HepG2 (cell line): ENCODE measurements around the gene PRPSAP1. TPM values are rescaled to one million over a fixed set of nuclear protein-coding genes. Genes with fewer than 3 reads are reported as not detected.
"Not testable (repeated sequence)": the region's sequence is repeated elsewhere in the genome, so short reads cannot be mapped to it uniquely, and the experiment has no call there.

ENCODE experiments used
- ATAC-seq: fragments of 200-7000 bp; cut with Tn5 transposase; 3 replicates; pipeline ENCODE4 v1.9.1; 2020; ENCODE audit warnings: mild to moderate bottlenecking, moderate library complexity
- BruUV-seq: library from RNA; stranded (reverse); fragments of 400-500 nt; replicated peaks from 2 replicates; lab custom pipeline; 2021; lab: Mats Ljungman, UMichigan
- CTCF ChIA-PET: fragments of 300-600 bp; formaldehyde crosslinking; extraction: SDS; loops from one replicate; lab custom pipeline; 2021; ENCODE audit warnings: low total read pairs, inconsistent platforms, low intra/inter-chr PET ratio; lab: Yijun Ruan, JAX
- POLR2A ChIA-PET: fragments of 350-600 bp; sonication (Branson Sonifier 250); formaldehyde crosslinking; loops from one replicate; lab custom pipeline; 2020; ENCODE audit warnings: antibody characterized with exemption, inconsistent platforms; lab: Yijun Ruan, JAX
- DNase-seq: peaks from one replicate; pipeline ENCODE4 v3.0.0-alpha.2; 2015; ENCODE audit warnings: low spot score
- FAIRE-seq: peaks from 3 replicates; lab custom pipeline; 2011; peaks lifted over from hg19 to GRCh38; lab: Jason Lieb, UNC
- H2AFZ ChIP-seq: one replicate; pipeline ENCODE4 v1.6.1; 2011; ENCODE audit warnings: low read length, inconsistent platforms
- H3K27ac ChIP-seq: fragments of 300-600 bp; 3 replicates; pipeline ENCODE4 v1.8.0; 2011; ENCODE audit warnings: mixed run types, mild to moderate bottlenecking, mixed read lengths, low read length, inconsistent platforms; ENCODE audit not compliant: insufficient read depth; ENCODE audit errors: extremely low read length
- H3K27me3 ChIP-seq, 2 experiments: fragments of 200-600 bp in 1 of 2; 2 replicates in 1 of 2; 3 replicates in 1 of 2; pipeline versions ENCODE4 v1.6.0 to v1.8.0; 2011; ENCODE audit warnings: low read length in 2 of 2, mild to moderate bottlenecking in 2 of 2, moderate library complexity in 2 of 2, inconsistent platforms in 1 of 2; ENCODE audit not compliant: insufficient read depth in 2 of 2, control insufficient read depth in 1 of 2
- H3K36me3 ChIP-seq, 2 experiments: fragments of 200-600 bp in 1 of 2; replicated peaks in 1 of 2; 2 replicates in 1 of 2; 3 replicates in 1 of 2; pipeline versions ENCODE4 v1.5.1 to v1.8.0; 2011; ENCODE audit warnings: low read length in 2 of 2, inconsistent platforms in 1 of 2; ENCODE audit not compliant: insufficient read depth in 2 of 2, control insufficient read depth in 1 of 2
- H3K4me1 ChIP-seq: 2 replicates; pipeline ENCODE4 v1.5.1; 2012; ENCODE audit warnings: low read length, inconsistent platforms; ENCODE audit not compliant: insufficient read depth
- H3K4me2 ChIP-seq: 2 replicates; pipeline ENCODE4 v1.6.0; 2011; ENCODE audit warnings: low read depth, low read length, inconsistent platforms
- H3K4me3 ChIP-seq, 3 experiments: fragments of 200-600 bp in 1 of 3; sonication (generic), shearing (Covaris generic) in 1 of 3; replicated peaks in 1 of 3; 2 replicates each; pipeline ENCODE4 v1.5.1; 2011 to 2016; ENCODE audit warnings: low read length in 3 of 3, inconsistent platforms in 2 of 3, low read depth in 2 of 3, mild to moderate bottlenecking in 2 of 3, control low read depth in 1 of 3, mixed read lengths in 1 of 3; ENCODE audit not compliant: insufficient read depth in 1 of 3
- H3K79me2 ChIP-seq: one replicate; pipeline ENCODE4 v1.6.1; 2011; ENCODE audit warnings: low read length, inconsistent platforms; ENCODE audit not compliant: insufficient read depth
- H3K9ac ChIP-seq: 2 replicates; pipeline ENCODE4 v1.6.0; 2011; ENCODE audit warnings: mild to moderate bottlenecking, low read depth, low read length, inconsistent platforms; ENCODE audit not compliant: insufficient read depth
- H3K9me3 ChIP-seq: 2 replicates; pipeline ENCODE4 v1.5.1; 2012; ENCODE audit warnings: mild to moderate bottlenecking, low read length
- H4K20me1 ChIP-seq: 2 replicates; pipeline ENCODE4 v1.6.0; 2011; ENCODE audit warnings: inconsistent platforms, mild to moderate bottlenecking, low read length, moderate library complexity; ENCODE audit not compliant: insufficient read depth
- DNMT1 ChIP-seq: sonication (generic); formaldehyde crosslinking; IDR thresholded peaks from 2 replicates; pipeline ENCODE4 v1.5.1; 2020; ENCODE audit warnings: mild to moderate bottlenecking, missing genetic modification reagents
- SAFB2 ChIP-seq: sonication (generic); formaldehyde crosslinking; IDR thresholded peaks from 2 replicates; pipeline ENCODE4 v1.5.1; 2020; ENCODE audit warnings: missing genetic modification reagents, low read depth, mild to moderate bottlenecking, borderline replicate concordance
- ZNF770 ChIP-seq: sonication (generic); formaldehyde crosslinking; IDR thresholded peaks from 2 replicates; pipeline ENCODE4 v1.5.0; 2020; ENCODE audit warnings: mild to moderate bottlenecking, missing genetic modification reagents
- WGBS: methylation state at CpG from one replicate; pipeline ENCODE4 v1.1.6; 2017; ENCODE audit warnings: low lambda C conversion rate; 5-methylcytosine and 5-hydroxymethylcytosine counted together
- in situ Hi-C: cut with HindIII; loops from 2 replicates; pipeline ENCODE4 v1.10.0; 2017; ENCODE audit warnings: low pct_unique_long_range_greater_than_20kb; ENCODE audit not compliant: extremely low pct_ligation_motif_present
- intact Hi-C: fragments of 100-400 bp; cut with micrococcal nuclease; formaldehyde crosslinking; loops from one replicate; pipeline ENCODE4 v1.10.0; 2022; ENCODE audit not compliant: unreplicated experiment
- polyA plus RNA-seq, 8 experiments: library from polyadenylated mRNA; depleted of rRNA in 3 of 8; stranded (reverse) in 7 of 8; unstranded in 1 of 8; fragments of >200 nt; fragmentation: Illumina TruSeq in 4 of 8; extraction: Trizol in 4 of 8; gene quantifications; 2 replicates each; pipeline versions ENCODE4 v1.2.1 to v1.2.3, GENCODE V29; 2011 to 2016; ENCODE audit warnings: low read depth in 4 of 8, missing spikeins in 1 of 8, mixed read lengths in 1 of 8; ENCODE audit not compliant: insufficient read depth in 1 of 8
- total RNA-seq, 5 experiments: library from RNA; depleted of rRNA; stranded (reverse); fragments of >200 nt; fragmentation: Illumina TruSeq; extraction: Trizol; gene quantifications; 2 replicates each; pipeline ENCODE4 v1.2.3, GENCODE V29; 2016; ENCODE audit warnings: low read depth in 1 of 5

PRPSAP1 gene
- total and polyA plus RNA-seq, 2 of the 13 experiments (the other 11 are each of a cell fraction or from before 2014, with no cell fraction given) = 91.1 to 314 TPM

- H3K4me2 ChIP-seq, BruUV-seq, H2AFZ ChIP-seq, H3K27me3 ChIP-seq, H4K20me1 ChIP-seq, intact Hi-C loops, H3K9ac ChIP-seq, FAIRE-seq, H3K79me2 ChIP-seq, DNase-seq, ATAC-seq, H3K9me3 ChIP-seq, H3K27ac ChIP-seq, H3K4me3 ChIP-seq, in situ Hi-C loops, H3K4me1 ChIP-seq, H3K36me3 ChIP-seq: not testable (repeated sequence)
- ChIA-PET POLR2A (interaction anchor here (1.4 to 11.1 kb wide), 2 partner anchors 78 to 93 kb away, joined by 7 to 79 read pairs; partner anchors contain the start of gene SPHK1), CTCF (interaction anchor here (4.3 kb wide), 1 partner anchor 93 kb away, joined by 14 read pairs; no protein-coding TSS in a partner anchor)
- peak; percentile 75 for TF ChIP-seq ZNF770 (CRISPR knock-in tag)
- 0 out of 2 replicates have a peak, but pooled peaks have one; percentile 27 for TF ChIP-seq DNMT1
- 0 out of 2 replicates have a peak, but pooled peaks have one; percentile 76 for TF ChIP-seq SAFB2 (CRISPR knock-in tag)
- 97% methylated on average over 3 of the region's 3 CpGs for WGBS
Observed at GRCh38 chr17:76305135-76305454, 48.6 kb downstream of the PRPSAP1 start.
